IMR-90 (cell line): ENCODE results near the gene MMRN2.

Experiments used
- BHLHE40 ChIP-seq: fragments of 150-350 bp; IDR thresholded peaks from 2 replicates; pipeline ENCODE4 v1.6.1; 2016; ENCODE audit warnings: mild to moderate bottlenecking, low read depth, low read length
- CEBPB ChIP-seq: IDR thresholded peaks from 2 replicates; pipeline ENCODE4 v1.6.1; 2012; ENCODE audit warnings: low read depth, low read length, improper control_type of control experiment
- CHD1 ChIP-seq: IDR thresholded peaks from 2 replicates; pipeline ENCODE4 v1.6.1; 2012; ENCODE audit warnings: low read depth, low read length, improper control_type of control experiment
- FOS ChIP-seq: fragments of 150-350 bp; IDR thresholded peaks from 2 replicates; pipeline ENCODE4 v1.6.1; 2016; ENCODE audit warnings: low read depth, low read length
- MAZ ChIP-seq: IDR thresholded peaks from 2 replicates; pipeline ENCODE4 v1.6.1; 2012; ENCODE audit warnings: low read depth, mild to moderate bottlenecking, low read length, improper control_type of control experiment, moderate library complexity, borderline replicate concordance
- MXI1 ChIP-seq: IDR thresholded peaks from 2 replicates; pipeline ENCODE4 v1.6.1; 2012; ENCODE audit warnings: low read depth, mild to moderate bottlenecking, low read length, moderate library complexity, borderline replicate concordance
- POLR2A ChIP-seq: IDR thresholded peaks from 2 replicates; pipeline ENCODE4 v1.6.1; 2012; ENCODE audit warnings: mild to moderate bottlenecking, low read depth, low read length
- RAD21 ChIP-seq: IDR thresholded peaks from 2 replicates; pipeline ENCODE4 v1.6.1; 2012; ENCODE audit warnings: low read length, improper control_type of control experiment
- RFX5 ChIP-seq: IDR thresholded peaks from 2 replicates; pipeline ENCODE4 v1.8.0; 2012; ENCODE audit warnings: low read depth, mild to moderate bottlenecking, low read length, moderate library complexity
- SMC3 ChIP-seq: fragments of 150-350 bp; IDR thresholded peaks from 2 replicates; pipeline ENCODE4 v1.6.1; 2016; ENCODE audit warnings: low read depth, mild to moderate bottlenecking, antibody characterized with exemption, low read length, moderate library complexity
- TF ChIP-seq, protein P1 (sequence below): conservative IDR thresholded peaks from 2 replicates; pipeline ENCODE4 v1.5.1; 2012; ENCODE audit warnings: mild to moderate bottlenecking, low read depth, low read length, improper control_type of control experiment
- TF ChIP-seq, protein P2 (sequence below): fragments of 150-350 bp; IDR thresholded peaks from 2 replicates; pipeline ENCODE4 v1.6.1; 2017; ENCODE audit warnings: mild to moderate bottlenecking, antibody characterized with exemption, low read length, low read depth
- TF ChIP-seq, protein P3 (sequence below): fragments of 150-350 bp; IDR thresholded peaks from 2 replicates; pipeline ENCODE4 v1.6.1; 2016; ENCODE audit warnings: low read depth, mild to moderate bottlenecking, low read length, moderate library complexity, borderline replicate concordance

DNA sequence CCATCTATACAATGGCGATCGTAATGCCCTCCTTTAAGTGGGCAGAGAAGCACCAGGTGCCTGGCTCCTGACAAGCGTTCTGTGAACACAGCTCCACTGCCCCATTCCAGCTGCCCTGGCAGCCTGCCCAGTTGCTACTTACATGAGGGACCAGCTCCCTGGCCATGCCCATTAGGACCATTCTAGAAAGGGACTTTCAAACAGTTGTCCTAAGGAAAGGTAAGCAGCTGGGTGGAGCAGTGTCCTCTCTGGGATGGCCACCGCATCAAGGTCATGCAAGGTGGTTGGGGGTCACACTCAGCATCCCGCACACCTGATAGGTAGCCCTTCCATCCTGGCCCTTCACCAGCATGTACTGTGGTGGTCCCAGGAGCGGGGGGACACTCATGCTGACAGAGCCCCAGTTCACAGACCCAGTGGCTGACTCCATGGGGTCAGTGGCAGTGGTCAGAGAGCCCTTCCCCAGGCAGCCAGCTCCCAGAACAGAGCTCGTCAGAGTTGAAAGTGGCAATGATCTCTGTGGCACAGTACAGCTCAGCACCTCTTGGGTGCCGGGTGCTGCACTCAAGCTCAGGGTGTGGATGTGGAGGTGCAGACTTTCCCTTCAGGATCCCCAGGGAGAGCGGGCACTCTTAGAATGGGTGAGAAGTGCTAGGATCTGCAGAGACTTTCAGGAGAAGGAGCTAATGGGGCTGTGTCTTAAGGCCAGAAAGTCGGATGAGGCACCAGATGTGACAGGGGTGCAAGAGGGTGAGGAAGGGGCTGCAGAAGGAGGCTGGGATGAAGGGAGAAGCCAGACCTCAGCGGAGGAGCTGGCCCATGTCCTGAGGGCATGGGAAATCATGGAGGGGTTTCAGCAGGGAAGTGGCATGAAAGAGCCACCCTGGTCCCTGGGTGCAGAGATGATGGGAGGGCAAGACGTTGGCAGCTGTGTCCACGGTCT is 10.9 kb downstream of the MMRN2 start:
- TF ChIP-seq, protein P1, sequence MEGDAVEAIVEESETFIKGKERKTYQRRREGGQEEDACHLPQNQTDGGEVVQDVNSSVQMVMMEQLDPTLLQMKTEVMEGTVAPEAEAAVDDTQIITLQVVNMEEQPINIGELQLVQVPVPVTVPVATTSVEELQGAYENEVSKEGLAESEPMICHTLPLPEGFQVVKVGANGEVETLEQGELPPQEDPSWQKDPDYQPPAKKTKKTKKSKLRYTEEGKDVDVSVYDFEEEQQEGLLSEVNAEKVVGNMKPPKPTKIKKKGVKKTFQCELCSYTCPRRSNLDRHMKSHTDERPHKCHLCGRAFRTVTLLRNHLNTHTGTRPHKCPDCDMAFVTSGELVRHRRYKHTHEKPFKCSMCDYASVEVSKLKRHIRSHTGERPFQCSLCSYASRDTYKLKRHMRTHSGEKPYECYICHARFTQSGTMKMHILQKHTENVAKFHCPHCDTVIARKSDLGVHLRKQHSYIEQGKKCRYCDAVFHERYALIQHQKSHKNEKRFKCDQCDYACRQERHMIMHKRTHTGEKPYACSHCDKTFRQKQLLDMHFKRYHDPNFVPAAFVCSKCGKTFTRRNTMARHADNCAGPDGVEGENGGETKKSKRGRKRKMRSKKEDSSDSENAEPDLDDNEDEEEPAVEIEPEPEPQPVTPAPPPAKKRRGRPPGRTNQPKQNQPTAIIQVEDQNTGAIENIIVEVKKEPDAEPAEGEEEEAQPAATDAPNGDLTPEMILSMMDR, result no peak
- TF ChIP-seq SMC3 (no peak), POLR2A (no peak), RAD21 (no peak), BHLHE40 (no peak), RFX5 (no peak), CEBPB (no peak), FOS (no peak), CHD1 (no peak), MAZ (no peak), MXI1 (no peak)
- TF ChIP-seq, protein P2, sequence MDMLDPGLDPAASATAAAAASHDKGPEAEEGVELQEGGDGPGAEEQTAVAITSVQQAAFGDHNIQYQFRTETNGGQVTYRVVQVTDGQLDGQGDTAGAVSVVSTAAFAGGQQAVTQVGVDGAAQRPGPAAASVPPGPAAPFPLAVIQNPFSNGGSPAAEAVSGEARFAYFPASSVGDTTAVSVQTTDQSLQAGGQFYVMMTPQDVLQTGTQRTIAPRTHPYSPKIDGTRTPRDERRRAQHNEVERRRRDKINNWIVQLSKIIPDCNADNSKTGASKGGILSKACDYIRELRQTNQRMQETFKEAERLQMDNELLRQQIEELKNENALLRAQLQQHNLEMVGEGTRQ, result no peak
- TF ChIP-seq, protein P3, sequence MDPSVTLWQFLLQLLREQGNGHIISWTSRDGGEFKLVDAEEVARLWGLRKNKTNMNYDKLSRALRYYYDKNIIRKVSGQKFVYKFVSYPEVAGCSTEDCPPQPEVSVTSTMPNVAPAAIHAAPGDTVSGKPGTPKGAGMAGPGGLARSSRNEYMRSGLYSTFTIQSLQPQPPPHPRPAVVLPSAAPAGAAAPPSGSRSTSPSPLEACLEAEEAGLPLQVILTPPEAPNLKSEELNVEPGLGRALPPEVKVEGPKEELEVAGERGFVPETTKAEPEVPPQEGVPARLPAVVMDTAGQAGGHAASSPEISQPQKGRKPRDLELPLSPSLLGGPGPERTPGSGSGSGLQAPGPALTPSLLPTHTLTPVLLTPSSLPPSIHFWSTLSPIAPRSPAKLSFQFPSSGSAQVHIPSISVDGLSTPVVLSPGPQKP, result no peak
